HG03460 (cell line): ENCODE data around the gene GPATCH1.
A peak's percentile ranks its signal among the peaks of the same experiment; 100 is the strongest.
"Not testable (repeated sequence)": the region's sequence is repeated elsewhere in the genome, so short reads cannot be mapped to it uniquely, and the experiment has no call there.

ENCODE experiments used
- ATAC-seq: cut with Tn5 transposase; IDR thresholded peaks from one replicate; pipeline ENCODE4 v1.9.1; 2021; ENCODE audit not compliant: unreplicated experiment

GPATCH1 gene

GRCh38 chr19:33110137-33110910 is 29.3 kb downstream of the GPATCH1 start:
- ATAC-seq = no peak

DNA sequence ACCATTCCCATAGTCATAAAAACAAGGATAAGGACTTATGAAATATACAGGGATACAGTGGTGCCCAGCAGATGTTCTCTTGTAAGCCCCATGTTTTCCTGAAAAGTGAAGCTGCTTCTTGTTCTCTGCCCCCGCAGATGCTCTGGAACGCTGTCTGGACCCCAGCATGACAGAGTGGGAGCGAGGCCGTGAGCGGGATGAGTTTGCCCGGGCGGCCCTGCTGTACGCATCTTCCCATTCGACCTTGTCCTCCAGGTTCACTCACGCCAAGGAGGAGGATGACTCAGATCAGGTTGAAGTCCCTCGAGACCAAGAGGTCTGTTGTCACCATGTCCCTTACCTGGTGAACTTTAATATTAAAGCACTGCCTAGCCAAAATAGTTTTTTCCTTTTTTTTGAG is 30.6 kb downstream of the GPATCH1 start:
- no peak for ATAC-seq

DNA sequence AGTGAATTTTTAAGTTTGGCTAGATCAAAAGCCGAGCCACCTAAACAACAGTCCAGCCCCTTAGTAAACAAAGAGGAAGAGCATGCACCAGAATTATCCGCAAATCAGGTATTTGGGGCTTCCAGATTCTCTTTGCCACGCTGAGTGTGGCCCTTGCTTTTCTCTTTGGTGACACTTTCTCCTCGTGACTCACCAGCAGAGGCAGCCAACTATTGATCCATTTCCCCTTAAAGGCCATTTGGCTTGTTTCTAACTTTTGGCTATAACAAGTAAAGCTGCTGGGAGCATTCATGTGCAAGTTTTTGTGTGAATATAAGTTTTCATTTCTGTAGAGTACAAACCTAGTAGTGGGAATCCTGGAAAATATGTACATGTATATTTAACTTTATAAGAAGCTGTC is 33.3 kb downstream of the GPATCH1 start:
- no peak for ATAC-seq

GRCh38 chr19:33117501-33117900 is 36.5 kb downstream of the GPATCH1 start:
- ATAC-seq = no peak

DNA sequence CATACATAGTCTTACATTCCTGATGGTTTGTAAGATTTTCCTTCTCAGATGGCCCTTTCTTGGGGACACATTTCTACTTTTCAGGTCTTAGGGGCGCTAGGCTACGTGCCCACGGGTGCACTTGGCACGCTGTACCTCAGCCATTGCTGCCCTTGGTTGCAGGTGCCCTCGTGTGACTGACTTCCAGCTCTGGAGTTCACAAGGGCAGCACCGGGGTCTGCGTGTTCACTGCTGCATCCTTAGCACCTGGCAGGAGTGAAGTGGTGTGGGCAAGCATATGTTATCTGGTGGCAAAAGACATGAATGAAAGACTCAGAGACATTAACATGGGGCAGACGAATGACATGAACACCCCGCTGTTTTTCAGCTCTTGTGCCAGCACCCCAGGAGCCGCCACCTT is 37.7 kb downstream of the GPATCH1 start:
- no peak for ATAC-seq

DNA sequence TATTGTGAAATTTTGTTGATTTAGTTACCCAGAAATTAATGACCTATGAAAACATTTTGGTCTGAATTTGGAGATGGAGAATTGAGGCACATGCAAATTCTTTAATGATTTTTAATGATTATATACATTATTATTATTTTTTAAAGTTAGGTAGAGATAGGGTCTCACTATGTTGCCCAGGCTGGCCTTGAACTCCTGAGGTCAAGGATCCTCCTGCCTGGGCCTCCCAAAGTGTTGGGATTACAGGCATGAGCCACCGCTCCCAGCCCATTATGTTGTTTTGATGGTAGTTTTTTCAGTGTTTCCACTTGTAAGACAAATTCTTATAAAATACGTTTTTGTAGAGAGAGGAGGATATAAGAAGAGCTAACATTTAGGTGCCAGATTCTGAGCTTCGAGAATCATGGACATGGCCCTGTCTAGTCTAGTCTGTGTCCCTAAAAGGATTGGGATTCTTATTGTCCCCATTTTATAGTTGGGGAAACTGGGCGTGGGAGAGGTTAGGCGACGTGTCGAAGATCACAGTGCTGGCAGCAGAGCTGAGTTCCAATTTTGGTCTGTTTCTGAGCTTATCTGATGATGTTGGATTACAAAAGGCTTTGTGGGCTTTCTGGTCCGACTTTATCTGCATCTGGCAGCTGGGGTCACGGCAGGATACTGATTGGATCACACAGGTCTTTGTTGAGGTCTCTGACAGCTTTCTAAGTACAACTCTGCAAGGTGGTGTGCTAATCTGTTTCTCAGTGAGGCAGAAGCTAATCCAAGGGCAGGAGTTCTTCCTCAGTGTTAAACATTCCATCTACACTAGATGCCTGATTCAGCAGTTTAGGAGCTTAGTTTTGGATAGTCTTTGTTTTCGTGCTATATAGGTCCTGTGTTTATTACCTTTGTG is 43.5 kb downstream of the GPATCH1 start:
- ATAC-seq = no peak

GRCh38 chr19:33125929-33126388 is 45.0 kb downstream of the GPATCH1 start:
- ATAC-seq = peak; percentile 59

DNA sequence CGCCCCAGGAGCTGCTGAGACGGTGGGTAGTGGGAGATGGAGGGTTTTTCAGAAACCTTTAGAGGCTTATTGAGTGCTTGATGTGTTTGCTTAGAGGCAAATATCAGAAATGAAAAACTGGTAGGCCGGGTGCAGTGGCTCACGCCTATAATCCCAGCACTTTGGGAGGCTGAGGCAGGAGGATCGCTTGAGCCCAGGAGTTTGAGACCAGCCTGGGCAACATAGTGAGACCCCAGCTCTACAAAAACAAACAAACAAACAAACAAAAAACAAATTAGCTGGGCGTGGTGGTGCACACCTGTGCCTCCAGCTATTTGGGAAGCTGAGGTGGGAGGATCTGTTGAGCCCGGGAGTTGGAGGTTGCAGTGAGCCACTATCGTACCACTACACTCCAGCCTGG is 45.7 kb downstream of the GPATCH1 start:
- ATAC-seq = not testable (repeated sequence)

- no peak for ATAC-seq
These were observed 48.9 kb downstream of the GPATCH1 start for GRCh38 chr19:33129901-33130300.

DNA sequence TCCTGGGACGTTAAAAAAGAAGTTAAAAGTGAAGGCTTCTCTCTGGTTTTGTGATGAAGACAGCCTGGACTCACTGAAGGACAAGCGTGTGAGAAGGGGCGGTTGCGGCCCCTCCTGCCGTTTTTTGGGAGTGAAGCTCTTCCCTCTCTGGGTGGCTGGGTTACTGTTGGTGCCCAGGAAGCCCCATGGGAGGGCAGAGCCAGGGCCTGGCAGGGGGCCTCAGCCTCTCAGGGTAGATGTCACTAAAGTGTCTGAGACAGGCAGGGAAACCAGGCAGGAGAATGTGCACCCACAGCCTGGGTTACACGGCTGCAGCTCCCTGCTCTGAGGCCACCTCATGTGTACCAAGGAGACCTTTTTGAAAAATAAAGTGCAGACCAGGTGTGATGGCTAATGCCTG is 49.5 kb downstream of the GPATCH1 start:
- ATAC-seq = no peak

DNA sequence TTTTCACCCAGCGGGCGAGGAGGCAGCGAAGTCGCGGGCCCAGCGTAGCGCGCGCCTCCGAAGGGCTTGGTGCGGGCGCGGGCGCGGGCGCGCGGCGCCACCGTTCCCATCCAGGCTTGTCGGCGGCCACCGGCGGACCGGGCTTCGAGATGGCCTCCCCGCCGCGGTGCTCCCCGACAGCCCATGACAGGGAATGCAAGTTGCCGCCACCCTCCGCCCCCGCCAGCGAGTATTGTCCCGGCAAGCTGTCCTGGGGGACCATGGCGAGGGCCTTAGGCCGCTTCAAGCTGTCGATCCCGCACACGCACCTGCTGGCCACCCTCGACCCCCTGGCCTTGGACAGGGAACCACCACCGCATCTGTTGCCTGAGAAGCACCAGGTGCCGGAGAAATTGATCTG is 51.0 kb downstream of the GPATCH1 start, which contains the start of gene WDR88:
WDR88 (plus strand) TSS at position 94 of the 400 bp plus-strand sequence; CDS start at position 150, 56 bp downstream.
- ATAC-seq = no peak

- no peak for ATAC-seq
These were observed 51.4 kb downstream of the GPATCH1 start for GRCh38 chr19:33132425-33132824.

GRCh38 chr19:33133438-33134031 is 52.6 kb downstream of the GPATCH1 start:
- no peak for ATAC-seq

GRCh38 chr19:33134571-33135041 is 53.6 kb downstream of the GPATCH1 start:
- no peak for ATAC-seq

GRCh38 chr19:33139165-33139564 is 58.2 kb downstream of the GPATCH1 start:
- no peak for ATAC-seq

DNA sequence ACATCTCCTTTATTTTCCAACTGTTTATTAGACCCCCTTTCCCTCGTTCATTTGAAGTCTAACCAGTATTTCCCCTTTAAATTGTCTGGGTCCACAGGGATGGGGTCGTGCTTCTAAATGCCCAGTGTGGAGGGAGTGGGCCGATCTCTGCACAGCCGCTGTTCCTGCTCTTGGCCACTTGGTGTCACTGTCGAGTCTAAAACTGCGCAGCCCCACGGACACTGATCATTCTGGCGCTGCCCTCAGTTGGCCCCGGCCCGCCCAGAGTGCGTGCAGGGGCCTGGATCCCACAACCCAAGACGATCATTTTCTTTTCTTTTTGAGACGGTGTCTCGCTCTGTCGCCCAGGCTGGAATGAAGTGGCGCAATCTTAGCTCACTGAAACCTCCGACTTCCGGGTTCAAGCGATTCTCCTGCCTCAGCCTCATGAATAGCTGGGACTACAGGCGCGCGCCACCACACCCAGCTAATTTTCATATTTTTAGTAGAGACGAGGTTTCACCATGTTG is 63.0 kb downstream of the GPATCH1 start:
- ATAC-seq = no peak

DNA sequence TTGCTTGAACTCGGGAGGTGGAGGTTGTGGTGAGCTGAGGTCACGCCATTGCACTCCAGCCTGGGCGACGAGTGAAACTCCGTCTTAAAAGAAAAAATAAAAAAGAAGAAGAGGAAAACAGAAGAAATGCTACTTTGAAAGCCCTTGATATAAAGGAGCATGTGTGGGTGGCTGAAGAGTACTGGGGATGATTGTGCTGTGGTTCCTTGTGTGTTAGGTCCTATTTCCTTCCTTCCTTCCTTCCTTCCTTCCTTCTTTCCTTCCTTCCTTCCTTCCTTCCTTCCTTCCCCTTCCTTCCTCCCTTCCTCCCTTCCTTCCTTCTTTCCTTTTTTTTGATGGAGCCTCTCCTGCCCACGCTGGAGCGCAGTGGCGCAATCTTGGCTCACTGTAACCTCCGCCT is 65.2 kb downstream of the GPATCH1 start:
- ATAC-seq = no peak

DNA sequence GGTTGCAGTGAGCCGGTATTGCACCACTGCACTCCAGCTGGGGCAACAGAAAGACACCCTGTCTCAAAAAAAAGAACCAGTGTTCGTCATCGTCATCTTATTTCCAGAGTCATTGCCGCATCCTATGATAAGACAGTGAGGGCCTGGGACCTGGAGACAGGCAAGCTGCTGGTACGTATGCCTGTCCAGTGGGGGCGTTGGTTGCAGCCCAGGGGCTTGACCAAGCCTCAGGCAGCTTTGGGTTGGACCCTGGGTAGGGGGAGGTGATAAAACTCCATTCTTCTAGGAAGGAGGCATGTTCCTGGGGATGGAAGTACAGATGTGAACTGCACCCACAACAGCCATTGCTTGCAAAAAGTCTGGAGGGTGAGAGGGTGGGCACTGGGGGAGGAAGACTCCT is 66.6 kb downstream of the GPATCH1 start:
- no peak for ATAC-seq

GRCh38 chr19:33150852-33151518 is 70.0 kb downstream of the GPATCH1 start:
- no peak for ATAC-seq

DNA sequence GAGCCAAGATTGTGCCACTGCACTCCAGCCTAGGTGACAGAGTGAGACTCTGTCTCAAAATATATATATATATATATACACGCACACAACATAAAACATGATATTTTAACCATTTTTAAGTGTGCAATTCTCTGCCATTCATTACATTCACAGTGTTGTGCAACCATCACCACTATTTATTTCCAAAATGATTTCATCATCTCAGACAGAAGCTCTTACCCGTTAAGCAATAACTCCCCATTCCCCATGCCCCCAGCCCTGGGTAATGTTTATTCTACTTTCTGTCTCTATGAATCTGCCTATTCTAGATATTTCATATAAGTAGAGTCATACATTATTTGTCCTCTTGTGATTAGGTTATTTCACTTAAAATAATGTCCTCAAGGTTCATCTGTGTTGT is 71.2 kb downstream of the GPATCH1 start:
- ATAC-seq = no peak

DNA sequence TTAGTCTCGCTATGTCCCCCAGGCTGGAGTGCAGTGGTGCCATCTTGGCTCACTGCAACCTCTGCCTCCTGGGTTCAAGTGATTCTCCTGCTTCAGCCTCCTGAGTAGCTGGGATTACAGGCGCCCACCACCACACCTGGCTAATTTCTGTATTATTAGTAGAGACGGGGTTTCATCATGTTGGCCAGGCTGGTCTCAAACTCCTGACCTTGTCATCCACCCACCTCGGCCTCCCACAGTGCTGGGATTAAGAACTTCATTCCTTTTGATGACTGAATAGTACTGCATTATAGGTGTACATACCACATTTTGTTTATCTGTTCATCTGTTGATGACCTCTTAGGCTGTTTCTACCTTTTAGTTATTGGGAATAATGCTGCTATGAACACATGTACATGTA is 71.6 kb downstream of the GPATCH1 start:
- ATAC-seq = not testable (repeated sequence)
